H1 (cell line): ENCODE data around the gene CNST. TPM values are rescaled to one million over a fixed set of nuclear protein-coding genes. Genes with fewer than 3 reads are reported as not detected.

Experiments
- CTCF ChIA-PET: fragments of 300-600 bp; sonication (Branson Sonifier 250); formaldehyde crosslinking; loops from one replicate; lab custom pipeline; 2021; ENCODE audit not compliant: partially characterized antibody; lab: Charles Lee
- POLR2A ChIA-PET: fragments of 300-600 bp; sonication (Branson Sonifier 250); formaldehyde crosslinking; loops from one replicate; lab custom pipeline; 2021; ENCODE audit warnings: inconsistent platforms; ENCODE audit not compliant: partially characterized antibody; lab: Charles Lee
- DNase-seq, 2 experiments: peaks; one replicate each; pipeline versions ENCODE4 v3.0.0 to v3.0.0-alpha.2; 2010 to 2022; ENCODE audit warnings: low spot score in 2 of 2, low read depth in 1 of 2, mixed read lengths in 1 of 2
- FAIRE-seq: peaks from 2 replicates; lab custom pipeline; 2011; peaks lifted over from hg19 to GRCh38; lab: Jason Lieb, UNC
- H2AFZ ChIP-seq: 2 replicates; pipeline ENCODE4 v1.8.1; 2012; ENCODE audit warnings: low read length, inconsistent platforms
- H2AK5ac ChIP-seq: 2 replicates; pipeline ENCODE4 v1.6.1; 2013; ENCODE audit warnings: low read depth, low read length
- H2BK120ac ChIP-seq: replicated peaks from 2 replicates; pipeline ENCODE3; 2013; ENCODE audit warnings: low read depth, low read length, inconsistent platforms
- H2BK12ac ChIP-seq: 2 replicates; pipeline ENCODE4 v1.6.1; 2013; ENCODE audit warnings: low read depth, low read length
- H2BK15ac ChIP-seq: 2 replicates; pipeline ENCODE4 v1.6.1; 2013; ENCODE audit warnings: low read length
- H2BK20ac ChIP-seq: 2 replicates; pipeline ENCODE4 v1.6.1; 2013; ENCODE audit warnings: low read length
- H2BK5ac ChIP-seq: 2 replicates; pipeline ENCODE4 v1.6.1; 2013; ENCODE audit warnings: low read depth, low read length
- H3K14ac ChIP-seq: 2 replicates; pipeline ENCODE4 v1.6.1; 2013; ENCODE audit warnings: inconsistent platforms; ENCODE audit not compliant: insufficient read length
- H3K18ac ChIP-seq: 2 replicates; pipeline ENCODE4 v1.6.1; 2013; ENCODE audit warnings: low read length; ENCODE audit errors: extremely low read depth
- H3K23ac ChIP-seq: 2 replicates; pipeline ENCODE4 v1.6.1; 2013; ENCODE audit warnings: inconsistent platforms; ENCODE audit not compliant: insufficient read length
- H3K23me2 ChIP-seq: 2 replicates; pipeline ENCODE4 v1.6.1; 2013; ENCODE audit warnings: low read depth, low read length
- H3K27ac ChIP-seq: 2 replicates; pipeline ENCODE4 v1.6.1; 2011; ENCODE audit warnings: low read depth, low read length, inconsistent platforms
- H3K27me3 ChIP-seq, 4 experiments: replicated peaks in 1 of 4; 1 replicate in 1 of 4; 2 replicates in 3 of 4; pipeline versions ENCODE4 v1.6.1 to v1.8.1; 2011 to 2013; ENCODE audit warnings: low read length in 3 of 4, mild to moderate bottlenecking in 3 of 4, inconsistent platforms in 2 of 4, mixed read lengths in 2 of 4, moderate library complexity in 1 of 4; ENCODE audit not compliant: control insufficient read depth in 3 of 4, insufficient read depth in 3 of 4; ENCODE audit errors: extremely low read depth in 1 of 4
- H3K36me3 ChIP-seq, 4 experiments: 2 replicates each; pipeline versions ENCODE4 v1.6.1 to v1.8.1; 2011 to 2013; ENCODE audit warnings: mild to moderate bottlenecking in 4 of 4, low read length in 3 of 4, moderate library complexity in 2 of 4, control low read depth in 1 of 4, inconsistent platforms in 1 of 4; ENCODE audit not compliant: insufficient read depth in 4 of 4, control insufficient read depth in 2 of 4
- H3K4ac ChIP-seq: replicated peaks from 2 replicates; pipeline ENCODE3; 2013; ENCODE audit warnings: low read length, low read depth, mixed read lengths, inconsistent platforms; ENCODE audit not compliant: insufficient read length
- H3K4me1 ChIP-seq, 4 experiments: replicated peaks in 1 of 4; 1 replicate in 1 of 4; 2 replicates in 3 of 4; pipeline versions ENCODE4 v1.6.1 to v1.8.1; 2011 to 2013; ENCODE audit warnings: low read length in 3 of 4, inconsistent platforms in 2 of 4, mixed read lengths in 1 of 4; ENCODE audit not compliant: insufficient read depth in 4 of 4, control insufficient read depth in 3 of 4
- H3K4me2 ChIP-seq, 2 experiments: 2 replicates each; pipeline versions ENCODE4 v1.6.1 to v1.8.1; 2011 to 2013; ENCODE audit warnings: low read depth in 2 of 2, low read length in 2 of 2, control low read depth in 1 of 2, inconsistent platforms in 1 of 2, mild to moderate bottlenecking in 1 of 2; ENCODE audit not compliant: insufficient read depth in 1 of 2
- H3K4me3 ChIP-seq, 4 experiments: fragments of 200-600, 300-600 bp in 1 of 4; sonication (generic), shearing (Covaris generic), sonication (Bioruptor Twin) in 1 of 4; 2 replicates each; pipeline versions ENCODE4 v1.5.1 to v1.8.1; 2011 to 2016; ENCODE audit warnings: low read length in 4 of 4, low read depth in 3 of 4, control low read depth in 2 of 4, inconsistent platforms in 2 of 4, mild to moderate bottlenecking in 2 of 4, mixed read lengths in 1 of 4, moderate library complexity in 1 of 4; ENCODE audit not compliant: insufficient read depth in 2 of 4; ENCODE audit errors: extremely low read depth in 1 of 4
- H3K56ac ChIP-seq: replicated peaks from 2 replicates; pipeline ENCODE3; 2013; ENCODE audit warnings: low read depth, mild to moderate bottlenecking, mixed read lengths, low read length, inconsistent platforms; ENCODE audit not compliant: insufficient read length
- H3K79me1 ChIP-seq: 2 replicates; pipeline ENCODE4 v1.6.1; 2013; ENCODE audit warnings: low read depth, low read length, control low read depth
- H3K79me2 ChIP-seq, 2 experiments: 2 replicates each; pipeline versions ENCODE4 v1.6.1 to v1.8.1; 2012 to 2013; ENCODE audit warnings: low read length in 2 of 2, mild to moderate bottlenecking in 2 of 2, inconsistent platforms in 1 of 2; ENCODE audit not compliant: insufficient read depth in 2 of 2, control insufficient read depth in 1 of 2
- H3K9ac ChIP-seq, 4 experiments: replicated peaks in 1 of 4; 1 replicate in 1 of 4; 2 replicates in 3 of 4; pipeline versions ENCODE4 v1.6.1 to v1.8.1; 2011 to 2013; ENCODE audit warnings: low read depth in 3 of 4, low read length in 3 of 4, control low read depth in 2 of 4, mild to moderate bottlenecking in 2 of 4, moderate library complexity in 2 of 4, inconsistent platforms in 1 of 4; ENCODE audit errors: extremely low read depth in 1 of 4
- H3K9me3 ChIP-seq, 2 experiments: 2 replicates each; pipeline versions ENCODE4 v1.6.1 to v1.8.1; 2012 to 2013; ENCODE audit warnings: mild to moderate bottlenecking in 2 of 2, moderate library complexity in 2 of 2, control low read depth in 1 of 2, inconsistent platforms in 1 of 2, low read depth in 1 of 2, low read length in 1 of 2, mixed read lengths in 1 of 2; ENCODE audit not compliant: insufficient read depth in 2 of 2
- H4K20me1 ChIP-seq, 2 experiments: replicated peaks in 1 of 2; 2 replicates each; pipeline versions ENCODE3 to v1.8.1; 2011 to 2013; ENCODE audit warnings: inconsistent platforms in 2 of 2, low read length in 2 of 2, mild to moderate bottlenecking in 1 of 2; ENCODE audit not compliant: insufficient read depth in 2 of 2, control insufficient read depth in 1 of 2
- H4K5ac ChIP-seq: 2 replicates; pipeline ENCODE4 v1.6.1; 2013; ENCODE audit warnings: low read length, low read depth, mixed read lengths, inconsistent platforms; ENCODE audit not compliant: insufficient read length
- H4K8ac ChIP-seq: 2 replicates; pipeline ENCODE4 v1.8.0; 2013; ENCODE audit warnings: mild to moderate bottlenecking, moderate library complexity, low read length, inconsistent platforms; ENCODE audit not compliant: insufficient read depth; ENCODE audit errors: extremely low read depth
- H4K91ac ChIP-seq: replicated peaks from 2 replicates; pipeline ENCODE3; 2013; ENCODE audit warnings: low read length, mixed read lengths, inconsistent platforms; ENCODE audit not compliant: insufficient read length
- CTCF ChIP-seq, 3 experiments: IDR thresholded peaks; 1 replicate in 2 of 3; 2 replicates in 1 of 3; pipeline versions ENCODE4 v1.5.1 to v1.6.1; 2011; ENCODE audit warnings: low read length in 3 of 3, mild to moderate bottlenecking in 3 of 3, inconsistent platforms in 2 of 3, low read depth in 1 of 3, moderate library complexity in 1 of 3; ENCODE audit not compliant: insufficient read depth in 1 of 3; ENCODE audit errors: control extremely low read depth in 1 of 3
- SIN3A ChIP-seq, 2 experiments: IDR thresholded peaks in 1 of 2; conservative IDR thresholded peaks in 1 of 2; 2 replicates each; pipeline ENCODE4 v1.6.1; 2011 to 2012; ENCODE audit warnings: low read length in 2 of 2, improper control_type of control experiment in 1 of 2, low read depth in 1 of 2, mild to moderate bottlenecking in 1 of 2
- SUZ12 ChIP-seq: fragments of 200-600 bp; sonication (generic); IDR thresholded peaks from 2 replicates; pipeline ENCODE4 v1.6.1; 2012; ENCODE audit warnings: mild to moderate bottlenecking, inconsistent platforms, low read length, moderate library complexity, mixed read lengths
- TAF7 ChIP-seq: optimal IDR thresholded peaks from 2 replicates; pipeline ENCODE3; 2011; ENCODE audit warnings: low read depth, mild to moderate bottlenecking, inconsistent platforms, low read length, moderate library complexity, borderline replicate concordance
- TEAD4 ChIP-seq: IDR thresholded peaks from 2 replicates; pipeline ENCODE4 v1.6.1; 2012; ENCODE audit warnings: low read depth, low read length, inconsistent platforms, mixed read lengths
- WGBS, 2 experiments: shearing (Covaris generic) in 1 of 2; methylation state at CpG; one replicate each; pipeline versions ENCODE4 v1.1.6 to v1.1.7; 2013 to 2015; ENCODE audit warnings: low lambda C conversion rate in 2 of 2, mixed read lengths in 2 of 2, inconsistent platforms in 1 of 2, low coverage in 1 of 2, missing lambda C conversion rate in 1 of 2; ENCODE audit not compliant: insufficient replicate concordance in 2 of 2, insufficient coverage in 1 of 2, insufficient read length in 1 of 2; ENCODE audit errors: extremely low coverage in 1 of 2, missing lambda C conversion rate in 1 of 2; 5-methylcytosine and 5-hydroxymethylcytosine counted together
- polyA plus RNA-seq, 7 experiments: library from polyadenylated mRNA; depleted of rRNA in 3 of 7; stranded (reverse) in 5 of 7; unstranded in 2 of 7; fragments of >200 nt in 5 of 7; fragments of 200-250 nt in 2 of 7; gene quantifications; 1 replicate in 5 of 7; 2 replicates in 1 of 7; 4 replicates in 1 of 7; pipeline versions ENCODE4 v1.2.1 to v1.2.3, GENCODE V29; 2011 to 2013; ENCODE audit warnings: missing spikeins in 2 of 7, mixed read lengths in 2 of 7
- total RNA-seq: library from RNA; stranded (reverse); fragmentation: NEBNext Ultra II Directional; extraction: Animal tissue kit (Norgen Biotek cat#: 25700); gene quantifications from 2 replicates; pipeline ENCODE4 v1.2.1, GENCODE V29; 2021

The CNST gene
- total and polyA plus RNA-seq, 2 of the 8 experiments (the other 6 are each of a cell fraction or from before 2014, with no cell fraction given) = 5.3 to 21.3 TPM

GRCh38 chr1:246642719-246643118 lies 76.5 kb downstream of the CNST start:
- Histone ChIP-seq H4K8ac (no peak overlapping the region), H4K91ac (no peak overlapping the region), H3K4me1 (peaks cover 0 to 4% (median 2%) of the 10 kb centered on the region in 4 experiments; a peak in 4 of 7 replicates), H3K27ac (no peak overlapping the region), H3K79me2 (no peaks in the 10 kb centered on the region), H3K9me3 (no peaks in the 10 kb centered on the region), H3K79me1 (peaks cover 4% of the 10 kb centered on the region; the same call in 1 of the 2 replicates), H2AFZ (no peak overlapping the region), H2BK12ac (no peak overlapping the region), H3K4me2 (no peak overlapping the region), H3K18ac (no peak overlapping the region), H3K36me3 (peaks cover 0 to 5% (median under 1%) of the 10 kb centered on the region in 4 experiments; a peak in 2 of 8 replicates), H2BK120ac (no peak overlapping the region), H2BK20ac (no peak overlapping the region), H3K23me2 (peaks cover 2% of the 10 kb centered on the region; the same call in 1 of the 2 replicates), H3K23ac (no peak overlapping the region), H4K5ac (no peak overlapping the region), H3K14ac (no peak overlapping the region), H2BK5ac (no peak overlapping the region), H3K9ac (no peak overlapping the region), H2BK15ac (no peak overlapping the region), H3K56ac (peak overlapping the region; percentile 94), H3K27me3 (no peaks in the 10 kb centered on the region), H4K20me1 (peaks cover 0 to 2% of the 10 kb centered on the region in 2 experiments), H2AK5ac (no peak overlapping the region), H3K4ac (no peak overlapping the region), H3K4me3 (no peak overlapping the region)
- ChIA-PET POLR2A (no interaction called here), CTCF (interaction anchor here (0.6 to 3.5 kb wide), 4 partner anchors 11 to 88 kb away, joined by 3 to 9 read pairs (median 4); no protein-coding TSS in a partner anchor)
- DNase-seq (no peak), FAIRE-seq (no peak)
- TF ChIP-seq SIN3A (conservative IDR thresholded peaks at IDR 0.05 in 1 of 2, IDR thresholded peaks at IDR 0.05 in 1 of 2; ENCODE audit: low read depth in 1 of 2, low read length in 2 of 2) = no peak
- no peak for TF ChIP-seq TAF7
- TF ChIP-seq SUZ12 = no peak
- no peak for TF ChIP-seq TEAD4
- TF ChIP-seq CTCF (IDR thresholded peaks at IDR 0.05; ENCODE audit: control extremely low read depth in 1 of 3, insufficient read depth in 1 of 3, low read depth in 1 of 3, low read length in 3 of 3) = no peak
- WGBS, 2 experiments = 86% methylated on average over 6 of the region's 6 CpGs; no CpG with 5 or more reads in 1 of the 2 experiments
